Glutamatergic neuron (in vitro differentiated cells): Measurements from ENCODE around the gene FAM168A. TPM values are rescaled to one million over a fixed set of nuclear protein-coding genes. Genes with fewer than 3 reads are reported as not detected.

Experiments used
- DNase-seq: peaks from one replicate; pipeline ENCODE4 v3.0.0; 2022
- H3K27ac Mint-ChIP-seq: one replicate; pipeline ENCODE4 v1.8.0; 2020; ENCODE audit warnings: mild to moderate bottlenecking, mixed read lengths, inconsistent platforms; ENCODE audit not compliant: unreplicated experiment
- H3K27me3 Mint-ChIP-seq: one replicate; pipeline ENCODE4 v1.8.0; 2020; ENCODE audit warnings: mild to moderate bottlenecking, moderate library complexity, mixed read lengths, inconsistent platforms; ENCODE audit not compliant: unreplicated experiment
- H3K36me3 Mint-ChIP-seq: one replicate; pipeline ENCODE4 v1.8.0; 2020; ENCODE audit warnings: mild to moderate bottlenecking, mixed read lengths, inconsistent platforms; ENCODE audit not compliant: unreplicated experiment
- H3K4me1 Mint-ChIP-seq: one replicate; pipeline ENCODE4 v1.8.0; 2020; ENCODE audit warnings: mild to moderate bottlenecking, low read depth, mixed read lengths, inconsistent platforms; ENCODE audit not compliant: unreplicated experiment
- H3K4me3 Mint-ChIP-seq: one replicate; pipeline ENCODE4 v1.8.0; 2020; ENCODE audit warnings: mild to moderate bottlenecking, mixed read lengths, inconsistent platforms; ENCODE audit not compliant: unreplicated experiment
- H3K9me3 Mint-ChIP-seq: one replicate; pipeline ENCODE4 v1.8.0; 2020; ENCODE audit warnings: mild to moderate bottlenecking, moderate library complexity, mixed read lengths, inconsistent platforms; ENCODE audit not compliant: unreplicated experiment
- CTCF ChIP-seq: fragments of 200-600 bp; sonication (generic); IDR thresholded peaks from one replicate; pipeline ENCODE4 v1.5.0; 2021; ENCODE audit not compliant: partially characterized antibody, unreplicated experiment
- total RNA-seq: library from RNA; stranded (reverse); fragmentation: NEBNext Ultra II Directional; extraction: Animal tissue kit (Norgen Biotek cat#: 25700); gene quantifications from one replicate; pipeline ENCODE4 v1.2.1, GENCODE V29; 2021; ENCODE audit not compliant: unreplicated experiment

FAM168A gene
- total RNA-seq, 1 donor from 2014 or later = 84.3 TPM

- DNase-seq = no peak
- Mint-ChIP-seq H3K27me3 (peaks cover 3% of the 10 kb centered on the region), H3K4me1 (peaks cover 8% of the 10 kb centered on the region), H3K9me3 (no peaks in the 10 kb centered on the region), H3K27ac (no peak overlapping the region), H3K36me3 (no peaks in the 10 kb centered on the region), H3K4me3 (no peak overlapping the region)
- TF ChIP-seq CTCF = no peak
Measured at GRCh38 chr11:73469401-73469800, 128.5 kb downstream of the FAM168A start.

- no peak for DNase-seq
- Mint-ChIP-seq H3K36me3 (no peaks in the 10 kb centered on the region), H3K4me3 (no peak overlapping the region), H3K4me1 (peaks cover 8% of the 10 kb centered on the region), H3K9me3 (no peaks in the 10 kb centered on the region), H3K27me3 (peaks cover 3% of the 10 kb centered on the region), H3K27ac (no peak overlapping the region)
- TF ChIP-seq CTCF = no peak
Measured at GRCh38 chr11:73468590-73469161, 129.2 kb downstream of the FAM168A start.

- peaks cover 7% of the 10 kb centered on the region for H3K27me3 Mint-ChIP-seq
- no peak for TF ChIP-seq CTCF
- no peak overlapping the region for H3K4me3 Mint-ChIP-seq
- H3K9me3 Mint-ChIP-seq = no peaks in the 10 kb centered on the region
- peaks cover 8% of the 10 kb centered on the region for H3K4me1 Mint-ChIP-seq
- H3K36me3 Mint-ChIP-seq = no peaks in the 10 kb centered on the region
- H3K27ac Mint-ChIP-seq = no peak overlapping the region
- no peak for DNase-seq
Measured at GRCh38 chr11:73467505-73467904, 130.4 kb downstream of the FAM168A start.

GRCh38 chr11:73466643-73467042 is 131.3 kb downstream of the FAM168A start:
- peaks cover 7% of the 10 kb centered on the region for H3K27me3 Mint-ChIP-seq
- H3K9me3 Mint-ChIP-seq = peaks cover 1% of the 10 kb centered on the region
- peaks cover 8% of the 10 kb centered on the region for H3K4me1 Mint-ChIP-seq
- no peak for TF ChIP-seq CTCF
- no peak overlapping the region for H3K27ac Mint-ChIP-seq
- H3K36me3 Mint-ChIP-seq = no peaks in the 10 kb centered on the region
- H3K4me3 Mint-ChIP-seq = no peak overlapping the region
- DNase-seq = no peak

GRCh38 chr11:73465871-73466270 is 132.0 kb downstream of the FAM168A start:
- Mint-ChIP-seq H3K36me3 (no peaks in the 10 kb centered on the region), H3K9me3 (peaks cover 1% of the 10 kb centered on the region), H3K27ac (no peak overlapping the region), H3K27me3 (peaks cover 7% of the 10 kb centered on the region), H3K4me3 (no peak overlapping the region), H3K4me1 (peaks cover 8% of the 10 kb centered on the region)
- TF ChIP-seq CTCF = no peak
- no peak for DNase-seq
